Osteocyte (in vitro differentiated cells): Measurements from ENCODE around the gene TCF25. TPM values are rescaled to one million over a fixed set of nuclear protein-coding genes. Genes with fewer than 3 reads are reported as not detected.

Experiments used
- DNase-seq: peaks from one replicate; pipeline ENCODE4 v3.0.0; 2021; ENCODE audit warnings: mixed read lengths; ENCODE audit not compliant: unreplicated experiment; ENCODE audit errors: extremely low spot score
- H3K27ac Mint-ChIP-seq: one replicate; pipeline ENCODE4 v1.8.0; 2021; ENCODE audit warnings: mild to moderate bottlenecking, mixed read lengths; ENCODE audit not compliant: unreplicated experiment
- H3K27me3 Mint-ChIP-seq: one replicate; pipeline ENCODE4 v1.8.0; 2021; ENCODE audit warnings: mixed read lengths; ENCODE audit not compliant: unreplicated experiment
- H3K36me3 Mint-ChIP-seq: one replicate; pipeline ENCODE4 v1.8.0; 2021; ENCODE audit warnings: mixed read lengths; ENCODE audit not compliant: unreplicated experiment
- H3K4me1 Mint-ChIP-seq: one replicate; pipeline ENCODE4 v1.8.0; 2021; ENCODE audit warnings: mixed read lengths; ENCODE audit not compliant: unreplicated experiment
- H3K4me3 Mint-ChIP-seq: one replicate; pipeline ENCODE4 v1.8.0; 2021; ENCODE audit warnings: mild to moderate bottlenecking, moderate library complexity, mixed read lengths; ENCODE audit not compliant: unreplicated experiment
- H3K9me3 Mint-ChIP-seq: one replicate; pipeline ENCODE4 v1.8.0; 2021; ENCODE audit warnings: mixed read lengths; ENCODE audit not compliant: unreplicated experiment
- CTCF ChIP-seq: fragments of 200-600 bp; sonication (generic); IDR thresholded peaks from 2 replicates; pipeline ENCODE4 v1.5.0; 2021; ENCODE audit warnings: antibody characterized with exemption, mild to moderate bottlenecking, moderate library complexity
- total RNA-seq: library from RNA; stranded (reverse); gene quantifications from 2 replicates; pipeline ENCODE4 v1.2.1, GENCODE V29; 2021

TCF25 gene
- total RNA-seq, 1 donor from 2014 or later: 251 TPM

- H3K4me1 Mint-ChIP-seq: no peaks in the 10 kb centered on the region
- peaks cover 12% of the 10 kb centered on the region for H3K36me3 Mint-ChIP-seq
- no peak for TF ChIP-seq CTCF
- no peak overlapping the region for H3K27ac Mint-ChIP-seq
- H3K4me3 Mint-ChIP-seq: no peak overlapping the region
- no peaks in the 10 kb centered on the region for H3K27me3 Mint-ChIP-seq
- no peak for DNase-seq
- no peaks in the 10 kb centered on the region for H3K9me3 Mint-ChIP-seq
Measured at GRCh38 chr16:89938175-89938885, 64.9 kb downstream of the TCF25 start.

- no peaks in the 10 kb centered on the region for H3K9me3 Mint-ChIP-seq
- no peak overlapping the region for H3K27ac Mint-ChIP-seq
- no peaks in the 10 kb centered on the region for H3K36me3 Mint-ChIP-seq
- no peak for DNase-seq
- no peak overlapping the region for H3K4me3 Mint-ChIP-seq
- TF ChIP-seq CTCF: no peak
- peaks cover 10% of the 10 kb centered on the region for H3K4me1 Mint-ChIP-seq
- H3K27me3 Mint-ChIP-seq: no peaks in the 10 kb centered on the region
Measured at GRCh38 chr16:89944773-89945172, 71.4 kb downstream of the TCF25 start.

- H3K9me3 Mint-ChIP-seq: no peaks in the 10 kb centered on the region
- no peak overlapping the region for H3K4me3 Mint-ChIP-seq
- H3K36me3 Mint-ChIP-seq: no peaks in the 10 kb centered on the region
- no peak overlapping the region for H3K27ac Mint-ChIP-seq
- H3K4me1 Mint-ChIP-seq: peaks cover 15% of the 10 kb centered on the region
- no peak for DNase-seq
- TF ChIP-seq CTCF: no peak
- no peaks in the 10 kb centered on the region for H3K27me3 Mint-ChIP-seq
Measured at GRCh38 chr16:89945654-89946053, 72.3 kb downstream of the TCF25 start.

- no peak for DNase-seq
- H3K4me3 Mint-ChIP-seq: peak overlapping the region; percentile 36
- no peak for TF ChIP-seq CTCF
- H3K36me3 Mint-ChIP-seq: no peaks in the 10 kb centered on the region
- peaks cover 15% of the 10 kb centered on the region for H3K4me1 Mint-ChIP-seq
- H3K27me3 Mint-ChIP-seq: no peaks in the 10 kb centered on the region
- no peak overlapping the region for H3K27ac Mint-ChIP-seq
- no peaks in the 10 kb centered on the region for H3K9me3 Mint-ChIP-seq
Measured at GRCh38 chr16:89946515-89946914, 73.1 kb downstream of the TCF25 start.

GRCh38 chr16:89949121-89949742, 75.8 kb downstream of the TCF25 start:
- no peak for DNase-seq
- H3K27ac Mint-ChIP-seq: no peak overlapping the region
- peaks cover 15% of the 10 kb centered on the region for H3K4me1 Mint-ChIP-seq
- no peaks in the 10 kb centered on the region for H3K9me3 Mint-ChIP-seq
- H3K27me3 Mint-ChIP-seq: no peaks in the 10 kb centered on the region
- H3K4me3 Mint-ChIP-seq: peak overlapping the region; percentile 75
- TF ChIP-seq CTCF: no peak
- H3K36me3 Mint-ChIP-seq: no peaks in the 10 kb centered on the region
